ENCODE results near the gene TMOD2. TPM values are rescaled to one million over a fixed set of nuclear protein-coding genes. Genes with fewer than 3 reads are reported as not detected.

TMOD2 gene
- total and polyA plus RNA-seq, 9 donors: 5.3 to 14.0 (median 6.2) TPM

DNA sequence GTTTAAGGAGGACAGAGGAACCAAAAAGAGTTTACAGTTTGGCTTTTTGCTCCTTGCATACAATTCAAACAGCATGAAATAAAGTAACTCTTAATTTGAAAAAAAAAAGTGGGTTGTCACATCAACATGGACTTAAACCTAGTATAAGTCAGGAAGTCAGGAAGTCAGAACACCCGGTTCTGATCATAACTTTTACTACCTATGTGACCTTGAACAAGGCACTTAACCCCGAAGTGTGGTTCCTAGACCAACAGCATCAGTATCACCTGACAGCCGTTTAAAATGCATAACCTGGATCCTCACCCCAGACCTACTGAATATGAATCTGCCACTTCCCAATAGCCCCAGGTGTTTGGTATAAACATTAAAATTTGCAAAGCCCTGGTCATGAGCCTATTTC lies 32.7 kb upstream of the TMOD2 start:
- Histone ChIP-seq H3K27ac (ENCODE audit: low read length) (no peak overlapping the region), H3K4me3 (ENCODE audit: low read length) (no peak overlapping the region), H3K36me3 (ENCODE audit: control insufficient read depth, insufficient read depth, low read length) (no peaks in the 10 kb centered on the region), H3K27me3 (ENCODE audit: control insufficient read depth, insufficient read depth, low read length) (no peaks in the 10 kb centered on the region), H3K9me3 (replicated peaks; ENCODE audit: control insufficient read depth, low read depth, low read length) (no peaks in the 10 kb centered on the region), H3K4me1 (ENCODE audit: control insufficient read depth, insufficient read depth, low read length) (no peaks in the 10 kb centered on the region)
- DNase-seq: no peak
- WGBS (ENCODE audit: insufficient coverage): 30% methylated on average over 2 of the region's 3 CpGs

DNA sequence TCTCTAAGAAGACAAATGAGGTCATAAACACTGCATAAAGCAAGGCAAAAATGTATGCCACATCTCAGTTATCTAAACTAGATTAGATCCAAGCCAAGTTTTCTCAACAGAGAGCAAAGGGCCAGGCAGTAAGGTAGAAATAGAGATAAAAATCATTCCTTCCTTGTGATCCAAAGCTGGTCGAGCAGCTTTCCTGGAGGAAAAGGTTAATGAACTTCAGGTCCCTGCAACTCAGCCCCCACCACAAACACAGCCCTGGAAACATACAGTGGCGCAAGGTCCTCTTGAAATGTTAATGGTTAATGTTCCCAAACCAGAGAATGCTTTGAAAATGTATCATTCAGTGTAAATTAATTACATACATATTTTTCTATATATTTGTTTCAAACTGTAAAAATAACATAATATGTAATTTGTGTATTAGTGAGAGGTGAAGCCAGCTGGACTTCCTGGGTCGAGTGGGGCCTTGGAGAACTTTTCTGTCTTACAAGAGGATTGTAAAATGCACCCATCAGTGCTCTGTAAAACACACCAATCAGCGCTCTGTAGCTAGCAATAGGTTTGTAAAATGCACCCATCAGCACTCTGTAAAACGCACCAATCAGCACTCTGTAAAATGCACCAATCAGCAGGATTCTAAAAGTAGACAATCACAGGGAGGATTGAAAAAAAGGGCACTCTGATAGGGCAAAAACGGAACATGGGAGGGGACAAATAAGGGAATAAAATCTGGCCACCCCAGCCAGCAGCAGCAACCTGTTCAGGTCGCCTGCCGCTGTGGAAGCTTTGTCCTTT lies 31.0 kb upstream of the TMOD2 start:
- Histone ChIP-seq H3K36me3 (ENCODE audit: control insufficient read depth, insufficient read depth, low read length) (no peaks in the 10 kb centered on the region), H3K27me3 (ENCODE audit: control insufficient read depth, insufficient read depth, low read length) (no peaks in the 10 kb centered on the region), H3K4me3 (ENCODE audit: low read length) (no peak overlapping the region), H3K27ac (ENCODE audit: low read length) (no peak overlapping the region), H3K4me1 (ENCODE audit: control insufficient read depth, insufficient read depth, low read length) (no peaks in the 10 kb centered on the region), H3K9me3 (replicated peaks; ENCODE audit: control insufficient read depth, low read depth, low read length) (no peaks in the 10 kb centered on the region)
- no peak for DNase-seq
- 44% methylated on average over 2 of the region's 8 CpGs for WGBS (ENCODE audit: insufficient coverage)

DNA sequence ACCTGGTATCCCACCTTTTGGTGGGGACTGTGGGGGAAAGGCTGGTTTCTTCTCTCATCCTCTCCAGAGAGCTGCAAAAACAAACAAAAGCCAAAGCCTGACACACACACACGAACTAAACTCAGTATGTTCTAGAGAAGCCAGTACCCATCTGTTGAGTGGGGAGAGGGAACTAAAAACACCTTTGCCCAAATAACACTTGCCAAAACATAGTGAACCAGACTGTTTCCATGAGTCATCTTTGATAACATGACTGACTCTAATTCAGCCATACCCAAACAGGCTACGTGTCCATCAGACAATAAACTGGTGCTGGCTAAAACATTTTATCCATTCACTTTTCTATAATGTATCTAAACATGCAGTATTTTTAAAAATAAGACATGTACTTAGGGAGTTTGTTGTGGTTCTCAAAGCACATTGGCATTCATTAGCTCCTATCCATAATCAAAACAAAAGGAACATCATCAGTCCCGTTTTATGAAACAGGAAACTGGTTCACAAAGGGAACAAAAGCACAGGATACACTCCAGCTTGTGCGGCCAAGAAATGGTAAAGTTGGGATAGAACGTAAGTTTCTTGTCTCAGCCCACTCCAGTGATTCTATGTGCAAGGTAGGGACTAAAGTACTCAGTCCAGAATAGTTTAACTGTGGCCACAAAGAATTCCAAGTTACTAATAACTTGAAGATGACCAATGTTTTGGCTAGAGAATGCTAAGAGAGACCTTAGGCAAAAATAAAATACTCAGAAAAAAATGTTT lies 30.0 kb upstream of the TMOD2 start:
- no CpG with 5 or more reads among the region's 5 CpGs for WGBS (ENCODE audit: insufficient coverage)
- no peak overlapping the region for H3K27ac ChIP-seq (ENCODE audit: low read length)
- H3K9me3 ChIP-seq (replicated peaks; ENCODE audit: control insufficient read depth, low read depth, low read length): no peaks in the 10 kb centered on the region
- H3K27me3 ChIP-seq (ENCODE audit: control insufficient read depth, insufficient read depth, low read length): no peaks in the 10 kb centered on the region
- H3K4me1 ChIP-seq (ENCODE audit: control insufficient read depth, insufficient read depth, low read length): peaks cover 2% of the 10 kb centered on the region
- no peaks in the 10 kb centered on the region for H3K36me3 ChIP-seq (ENCODE audit: control insufficient read depth, insufficient read depth, low read length)
- H3K4me3 ChIP-seq (ENCODE audit: low read length): no peak overlapping the region
- no peak for DNase-seq

DNA sequence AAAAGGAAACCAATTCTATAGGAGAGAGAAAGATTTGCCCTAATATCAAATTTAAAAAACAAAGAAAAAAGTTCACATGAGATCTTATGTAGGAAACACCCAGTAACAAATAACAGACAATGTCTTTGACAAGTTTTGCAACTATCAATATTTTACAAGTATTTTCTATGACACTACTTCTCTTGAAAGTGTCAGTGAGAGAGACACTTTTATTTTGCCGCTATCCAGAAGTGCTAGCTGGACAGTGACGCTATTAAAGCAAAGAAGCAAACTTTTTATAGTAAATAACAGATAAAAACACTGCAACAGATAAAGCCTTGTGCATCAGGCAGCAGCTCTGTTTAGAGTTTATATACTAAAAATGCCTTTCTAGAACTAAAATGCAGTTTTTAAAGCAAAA lies 27.2 kb upstream of the TMOD2 start:
- H3K27me3 ChIP-seq (ENCODE audit: control insufficient read depth, insufficient read depth, low read length): no peaks in the 10 kb centered on the region
- H3K36me3 ChIP-seq (ENCODE audit: control insufficient read depth, insufficient read depth, low read length): no peaks in the 10 kb centered on the region
- no peak for DNase-seq
- no CpG with 5 or more reads among the region's 2 CpGs for WGBS (ENCODE audit: insufficient coverage)
- H3K4me3 ChIP-seq (ENCODE audit: low read length): no peak overlapping the region
- H3K4me1 ChIP-seq (ENCODE audit: control insufficient read depth, insufficient read depth, low read length): peaks cover 4% of the 10 kb centered on the region
- no peaks in the 10 kb centered on the region for H3K9me3 ChIP-seq (replicated peaks; ENCODE audit: control insufficient read depth, low read depth, low read length)
- H3K27ac ChIP-seq (ENCODE audit: low read length): no peak overlapping the region

DNA sequence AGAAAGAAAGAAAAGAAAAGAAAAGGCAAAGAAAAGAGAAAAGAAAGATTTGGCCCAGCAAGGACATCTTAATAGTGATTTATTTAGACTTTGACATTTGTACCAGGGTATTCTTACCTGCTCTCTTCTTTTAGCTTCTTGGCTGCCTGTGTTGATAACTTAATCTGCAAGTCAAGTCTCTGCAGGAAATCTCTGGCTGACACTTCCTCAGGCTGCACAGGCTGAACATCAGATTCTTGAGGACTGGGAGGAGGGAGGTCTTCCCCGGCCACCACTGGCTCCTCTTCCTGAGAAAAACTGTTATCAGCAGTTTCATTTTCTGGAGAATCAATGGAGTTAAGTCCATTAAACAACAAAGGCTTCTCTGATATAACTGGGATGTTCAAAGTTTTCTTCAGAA lies 26.7 kb upstream of the TMOD2 start:
- Histone ChIP-seq H3K27ac (ENCODE audit: low read length) (no peak overlapping the region), H3K27me3 (ENCODE audit: control insufficient read depth, insufficient read depth, low read length) (no peaks in the 10 kb centered on the region), H3K4me3 (ENCODE audit: low read length) (no peak overlapping the region), H3K4me1 (ENCODE audit: control insufficient read depth, insufficient read depth, low read length) (peaks cover 4% of the 10 kb centered on the region), H3K36me3 (ENCODE audit: control insufficient read depth, insufficient read depth, low read length) (no peaks in the 10 kb centered on the region), H3K9me3 (replicated peaks; ENCODE audit: control insufficient read depth, low read depth, low read length) (no peaks in the 10 kb centered on the region)
- peak; percentile 35 for DNase-seq
- WGBS (ENCODE audit: insufficient coverage): no CpG with 5 or more reads among the region's 1 CpG

DNA sequence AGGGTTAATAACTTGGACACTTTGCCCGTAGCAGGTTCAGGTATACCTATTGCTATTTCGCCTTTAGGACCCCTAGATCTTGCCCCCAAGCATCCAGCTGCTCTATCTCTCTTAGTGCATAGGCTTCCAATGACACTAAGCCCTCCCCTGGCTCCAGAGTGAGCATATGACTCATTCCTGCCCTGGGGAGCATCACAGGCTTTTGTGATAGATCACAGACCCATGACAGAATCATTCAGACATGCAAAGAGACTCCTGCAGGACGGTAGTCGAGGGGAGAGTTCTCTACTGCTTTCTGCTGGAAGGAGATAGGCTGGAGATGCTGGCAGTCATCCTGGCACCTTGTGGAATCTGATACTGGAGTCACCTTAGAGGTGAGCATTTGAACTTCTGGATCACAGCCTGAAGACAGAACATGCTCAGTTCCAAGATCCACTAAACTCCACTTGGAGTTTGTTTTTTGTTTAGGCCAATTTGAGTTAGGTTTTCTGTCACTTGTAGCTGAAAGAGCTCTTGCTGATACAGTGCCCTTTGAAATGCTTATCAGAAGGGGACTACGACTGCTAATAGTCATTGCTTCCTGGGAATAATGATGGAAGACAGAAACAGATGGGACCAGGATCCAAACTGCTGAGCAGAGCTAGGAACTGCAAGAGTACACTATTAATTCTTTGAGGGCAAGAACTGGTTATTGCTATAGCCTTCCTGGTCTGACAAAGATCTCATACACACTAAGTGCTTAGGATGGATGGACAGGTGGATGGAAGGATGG lies 24.9 kb upstream of the TMOD2 start:
- peak; percentile 68 for DNase-seq
- H3K36me3 ChIP-seq (ENCODE audit: control insufficient read depth, insufficient read depth, low read length): no peaks in the 10 kb centered on the region
- H3K9me3 ChIP-seq (replicated peaks; ENCODE audit: control insufficient read depth, low read depth, low read length): no peaks in the 10 kb centered on the region
- H3K4me3 ChIP-seq (ENCODE audit: low read length): no peak overlapping the region
- H3K27me3 ChIP-seq (ENCODE audit: control insufficient read depth, insufficient read depth, low read length): no peaks in the 10 kb centered on the region
- H3K27ac ChIP-seq (ENCODE audit: low read length): no peak overlapping the region
- H3K4me1 ChIP-seq (ENCODE audit: control insufficient read depth, insufficient read depth, low read length): peaks cover 6% of the 10 kb centered on the region
- WGBS (ENCODE audit: insufficient coverage): 26% methylated on average over 5 of the region's 5 CpGs

DNA sequence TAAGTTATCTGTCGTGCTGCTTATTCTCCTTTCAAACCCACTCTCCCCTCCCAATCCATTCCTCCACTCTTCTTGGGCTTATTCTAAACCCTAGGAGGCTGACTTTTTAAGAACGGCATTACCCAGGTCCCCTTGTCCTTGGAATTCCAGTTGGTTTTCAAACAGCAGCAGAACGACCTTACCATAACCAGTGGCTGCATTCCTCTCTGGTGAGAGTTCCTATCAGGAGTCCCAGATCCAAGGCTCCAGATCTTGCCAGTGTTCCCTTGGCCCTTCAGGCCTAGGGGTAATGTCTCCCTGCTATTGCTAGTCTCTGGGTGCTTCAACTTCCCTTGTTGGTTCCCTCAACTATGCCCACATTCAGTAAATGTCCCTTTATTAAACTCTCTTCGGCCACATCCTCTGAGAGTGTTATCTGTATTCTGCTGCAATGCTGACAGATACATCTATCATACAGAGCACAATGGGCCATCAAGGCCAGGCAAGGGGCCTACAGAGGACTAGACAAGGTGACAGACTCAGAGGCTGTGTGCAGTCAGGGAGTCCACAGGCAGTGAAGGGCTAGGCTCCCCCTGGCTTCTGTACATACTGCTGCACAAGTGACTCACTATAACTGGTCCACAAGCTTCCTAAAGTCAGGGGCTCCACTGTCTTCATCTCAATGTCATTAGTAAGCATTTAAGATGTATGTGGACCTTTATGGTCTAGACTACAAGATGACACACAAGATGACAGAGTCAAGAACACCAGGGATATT lies 24.1 kb upstream of the TMOD2 start:
- WGBS (ENCODE audit: insufficient coverage): 83% methylated on average over 3 of the region's 4 CpGs
- H3K36me3 ChIP-seq (ENCODE audit: control insufficient read depth, insufficient read depth, low read length): no peaks in the 10 kb centered on the region
- no peaks in the 10 kb centered on the region for H3K27me3 ChIP-seq (ENCODE audit: control insufficient read depth, insufficient read depth, low read length)
- peaks cover 11% of the 10 kb centered on the region for H3K4me1 ChIP-seq (ENCODE audit: control insufficient read depth, insufficient read depth, low read length)
- H3K9me3 ChIP-seq (replicated peaks; ENCODE audit: control insufficient read depth, low read depth, low read length): no peaks in the 10 kb centered on the region
- no peak overlapping the region for H3K4me3 ChIP-seq (ENCODE audit: low read length)
- DNase-seq: no peak
- H3K27ac ChIP-seq (ENCODE audit: low read length): no peak overlapping the region

DNA sequence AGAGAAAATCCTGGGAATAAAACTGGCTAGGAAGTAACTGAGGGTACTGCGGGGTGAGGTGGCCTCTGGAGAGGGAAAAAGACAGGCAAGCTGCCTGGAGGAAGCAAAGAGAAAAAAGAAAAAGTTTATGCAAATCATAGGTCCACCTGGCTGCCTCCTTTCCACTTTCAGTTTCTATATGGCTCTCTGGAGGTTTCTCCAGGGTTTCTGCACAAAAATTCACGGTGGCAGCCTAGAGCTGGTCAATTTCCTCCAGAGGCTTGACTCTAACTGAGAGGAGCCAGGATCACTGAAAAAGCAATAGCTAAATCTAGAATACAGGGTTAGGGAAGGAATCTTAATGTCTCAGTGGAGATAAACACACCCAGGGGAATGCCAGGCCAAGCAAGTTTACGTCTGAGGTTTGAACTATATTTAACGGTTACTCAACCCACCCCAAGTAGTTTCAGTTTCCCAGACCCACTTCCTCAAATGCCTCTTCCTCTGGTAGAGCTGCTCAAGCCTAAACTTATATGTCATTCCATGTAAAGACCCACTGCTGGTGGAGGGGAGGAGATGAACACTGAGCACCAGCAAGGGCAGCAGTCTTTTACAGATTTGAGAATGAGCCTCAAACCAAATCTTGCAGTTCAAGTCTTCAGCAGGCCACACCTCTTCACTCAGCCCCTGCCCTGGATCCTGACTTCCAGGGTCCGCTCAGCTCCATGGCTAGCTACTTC lies 19.7 kb upstream of the TMOD2 start:
- peak; percentile 78 for DNase-seq
- 43% methylated on average over 2 of the region's 5 CpGs for WGBS (ENCODE audit: insufficient coverage)
- no peaks in the 10 kb centered on the region for H3K27me3 ChIP-seq (ENCODE audit: control insufficient read depth, insufficient read depth, low read length)
- H3K36me3 ChIP-seq (ENCODE audit: control insufficient read depth, insufficient read depth, low read length): no peaks in the 10 kb centered on the region
- no peaks in the 10 kb centered on the region for H3K9me3 ChIP-seq (replicated peaks; ENCODE audit: control insufficient read depth, low read depth, low read length)
- H3K27ac ChIP-seq (ENCODE audit: low read length): peak overlapping the region; percentile 64
- H3K4me1 ChIP-seq (ENCODE audit: control insufficient read depth, insufficient read depth, low read length): peaks cover 7% of the 10 kb centered on the region
- no peak overlapping the region for H3K4me3 ChIP-seq (ENCODE audit: low read length)

DNA sequence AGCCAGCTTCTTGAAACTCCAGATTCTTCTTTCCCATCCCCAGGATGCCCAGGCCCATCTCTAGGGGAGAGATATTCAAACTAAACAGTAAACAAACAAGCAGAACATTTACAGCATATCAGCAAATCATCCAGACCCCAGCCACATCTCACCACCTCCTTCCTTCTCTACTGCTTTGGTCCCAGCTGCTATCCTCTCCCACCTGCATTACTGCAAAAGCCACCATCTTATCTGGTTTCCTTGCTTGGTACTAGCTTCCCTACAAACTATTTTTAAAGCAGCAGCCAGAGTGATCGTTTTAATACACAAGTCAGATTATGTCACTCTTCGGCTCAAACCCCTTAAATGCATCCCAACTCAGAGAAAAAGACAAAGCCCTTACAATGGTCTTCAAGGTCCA lies 18.8 kb upstream of the TMOD2 start:
- Histone ChIP-seq H3K27ac (ENCODE audit: low read length) (no peak overlapping the region), H3K9me3 (replicated peaks; ENCODE audit: control insufficient read depth, low read depth, low read length) (no peaks in the 10 kb centered on the region), H3K4me3 (ENCODE audit: low read length) (no peak overlapping the region), H3K27me3 (ENCODE audit: control insufficient read depth, insufficient read depth, low read length) (no peaks in the 10 kb centered on the region), H3K4me1 (ENCODE audit: control insufficient read depth, insufficient read depth, low read length) (peaks cover 7% of the 10 kb centered on the region), H3K36me3 (ENCODE audit: control insufficient read depth, insufficient read depth, low read length) (no peaks in the 10 kb centered on the region)
- DNase-seq: no peak
- WGBS (ENCODE audit: insufficient coverage): 74% methylated on average over 2 of the region's 2 CpGs
